ENCODE data around the gene ANTXR1.

ANTXR1 gene

DNA sequence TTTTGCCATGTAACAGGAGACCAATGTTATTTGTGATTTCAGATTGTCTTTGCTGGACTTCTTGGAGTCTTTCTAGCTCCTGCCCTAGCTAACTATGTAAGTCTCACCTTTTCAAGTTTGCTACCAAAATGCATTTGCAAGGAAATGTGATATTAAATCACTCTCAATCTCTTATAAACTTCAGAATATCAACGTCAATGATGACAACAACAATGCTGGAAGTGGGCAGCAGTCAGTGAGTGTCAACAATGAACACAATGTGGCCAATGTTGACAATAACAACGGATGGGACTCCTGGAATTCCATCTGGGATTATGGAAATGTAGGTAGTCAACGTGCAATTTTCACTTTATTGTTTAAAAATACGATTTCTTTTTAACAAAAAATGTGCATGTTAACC is 35.5 kb upstream of the ANTXR1 start:
- Histone ChIP-seq H3K4me3 (ENCODE audit: low read length, poor library complexity, severe bottlenecking) (no peak overlapping the region), H4K20me1 (ENCODE audit: insufficient read depth, low read length, poor library complexity, severe bottlenecking) (no peaks in the 10 kb centered on the region), H3K4me1 (ENCODE audit: insufficient read depth, low read length, poor library complexity, severe bottlenecking) (no peaks in the 10 kb centered on the region), H2AFZ (ENCODE audit: low read length) (no peak overlapping the region), H3K9me3 (ENCODE audit: insufficient read depth, low read depth, low read length) (no peaks in the 10 kb centered on the region), H3K9ac (ENCODE audit: low read depth, low read length, poor library complexity, severe bottlenecking) (no peak overlapping the region), H3K79me2 (ENCODE audit: insufficient read depth, low read length) (no peaks in the 10 kb centered on the region), H3K27me3 (ENCODE audit: insufficient read depth, low read length, poor library complexity, severe bottlenecking) (no peaks in the 10 kb centered on the region), H3K9me2 (replicated peaks; ENCODE audit: low read depth, low read length) (no peaks in the 10 kb centered on the region), H3K4me2 (ENCODE audit: low read depth, low read length, poor library complexity, severe bottlenecking) (no peak overlapping the region), H3K36me3 (ENCODE audit: insufficient read depth, low read length) (no peaks in the 10 kb centered on the region), H3F3A (ENCODE audit: low read depth) (no peaks in the 10 kb centered on the region)
- no peak for TF ChIP-seq CTCF (conservative IDR thresholded peaks at IDR 0.05; ENCODE audit: low read length)
- no peak for TF ChIP-seq EZH2phosphoT487 (IDR thresholded peaks at IDR 0.05; ENCODE audit: borderline replicate concordance)

DNA sequence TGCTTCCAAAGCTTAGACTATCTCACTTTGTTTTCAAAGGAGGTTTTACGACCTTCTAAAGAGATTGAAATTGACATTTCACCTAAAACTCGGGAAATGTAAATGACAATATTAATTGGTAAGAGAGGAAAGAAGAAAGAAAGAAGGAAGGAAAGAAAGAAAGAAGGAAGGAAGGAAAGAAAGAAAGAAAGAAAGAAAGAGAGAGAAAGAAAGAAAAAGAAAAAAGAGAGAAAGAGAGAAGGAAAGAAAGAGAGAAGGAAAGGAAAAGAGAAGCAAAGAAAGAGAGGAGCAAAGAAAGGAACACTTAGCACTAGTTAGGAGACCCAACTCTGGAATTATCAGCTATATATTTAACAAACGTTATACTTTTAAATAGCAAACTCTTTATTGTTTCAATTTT is 34.9 kb upstream of the ANTXR1 start:
- no peak overlapping the region for H3K4me3 ChIP-seq (ENCODE audit: low read length, poor library complexity, severe bottlenecking)
- H3K4me2 ChIP-seq (ENCODE audit: low read depth, low read length, poor library complexity, severe bottlenecking), result no peak overlapping the region
- no peaks in the 10 kb centered on the region for H3F3A ChIP-seq (ENCODE audit: low read depth)
- no peaks in the 10 kb centered on the region for H4K20me1 ChIP-seq (ENCODE audit: insufficient read depth, low read length, poor library complexity, severe bottlenecking)
- H3K9me3 ChIP-seq (ENCODE audit: insufficient read depth, low read depth, low read length), result no peaks in the 10 kb centered on the region
- H3K4me1 ChIP-seq (ENCODE audit: insufficient read depth, low read length, poor library complexity, severe bottlenecking), result no peaks in the 10 kb centered on the region
- no peak overlapping the region for H3K9ac ChIP-seq (ENCODE audit: low read depth, low read length, poor library complexity, severe bottlenecking)
- no peak for TF ChIP-seq EZH2phosphoT487 (IDR thresholded peaks at IDR 0.05; ENCODE audit: borderline replicate concordance)
- TF ChIP-seq CTCF (conservative IDR thresholded peaks at IDR 0.05; ENCODE audit: low read length), result no peak
- no peaks in the 10 kb centered on the region for H3K9me2 ChIP-seq (replicated peaks; ENCODE audit: low read depth, low read length)
- H2AFZ ChIP-seq (ENCODE audit: low read length), result no peak overlapping the region
- H3K79me2 ChIP-seq (ENCODE audit: insufficient read depth, low read length), result no peaks in the 10 kb centered on the region
- no peaks in the 10 kb centered on the region for H3K27me3 ChIP-seq (ENCODE audit: insufficient read depth, low read length, poor library complexity, severe bottlenecking)
- no peaks in the 10 kb centered on the region for H3K36me3 ChIP-seq (ENCODE audit: insufficient read depth, low read length)

GRCh38 chr2:68980956-68981355 is 32.0 kb upstream of the ANTXR1 start:
- Histone ChIP-seq H3K79me2 (ENCODE audit: insufficient read depth, low read length) (no peaks in the 10 kb centered on the region), H3F3A (ENCODE audit: low read depth) (no peaks in the 10 kb centered on the region), H3K4me3 (ENCODE audit: low read length, poor library complexity, severe bottlenecking) (no peak overlapping the region), H3K9me3 (ENCODE audit: insufficient read depth, low read depth, low read length) (no peaks in the 10 kb centered on the region), H3K36me3 (ENCODE audit: insufficient read depth, low read length) (no peaks in the 10 kb centered on the region), H4K20me1 (ENCODE audit: insufficient read depth, low read length, poor library complexity, severe bottlenecking) (no peaks in the 10 kb centered on the region), H3K9me2 (replicated peaks; ENCODE audit: low read depth, low read length) (no peaks in the 10 kb centered on the region), H3K9ac (ENCODE audit: low read depth, low read length, poor library complexity, severe bottlenecking) (no peak overlapping the region), H2AFZ (ENCODE audit: low read length) (no peak overlapping the region), H3K4me2 (ENCODE audit: low read depth, low read length, poor library complexity, severe bottlenecking) (no peak overlapping the region), H3K4me1 (ENCODE audit: insufficient read depth, low read length, poor library complexity, severe bottlenecking) (no peaks in the 10 kb centered on the region), H3K27me3 (ENCODE audit: insufficient read depth, low read length, poor library complexity, severe bottlenecking) (no peaks in the 10 kb centered on the region)
- TF ChIP-seq EZH2phosphoT487 (IDR thresholded peaks at IDR 0.05; ENCODE audit: borderline replicate concordance) (no peak), CTCF (conservative IDR thresholded peaks at IDR 0.05; ENCODE audit: low read length) (no peak)
